Left lobe of liver (tissue), 2 donors: Measurements from ENCODE around the gene ECHDC1. TPM values are rescaled to one million over a fixed set of nuclear protein-coding genes. Genes with fewer than 3 reads are reported as not detected.
A peak's percentile ranks its signal among the peaks of the same experiment; 100 is the strongest.
"Not testable (repeated sequence)": the region's sequence is repeated elsewhere in the genome, so short reads cannot be mapped to it uniquely, and the experiment has no call there.

ENCODE experiments used
- ATAC-seq: fragments of 200-7000 bp; cut with Tn5 transposase; one replicate; pipeline ENCODE4 v1.9.1; 2020; ENCODE audit warnings: mild to moderate bottlenecking, moderate library complexity
- DNase-seq: peaks from one replicate; pipeline ENCODE4 v3.0.0-alpha.2; 2020; ENCODE audit warnings: low spot score
- total RNA-seq: library from RNA; stranded (reverse); gene quantifications from one replicate; pipeline ENCODE4 v1.2.1, GENCODE V29; 2021
- donor health status: DM: no; HTN: no; CAD: no; lungs with moderate emphysema.
- donor health status: DM: no; HTN: yes; CAD: no.

The ECHDC1 gene
- total RNA-seq, 1 donor from 2014 or later: 36.6 TPM

- DNase-seq: no peak
- peak; percentile 12 for ATAC-seq
These were observed 625 bp upstream of the ECHDC1 start for GRCh38 chr6:127343809-127344659.

- DNase-seq (no peak), ATAC-seq (peak; percentile 61)
These were observed 988 bp downstream of the ECHDC1 start for GRCh38 chr6:127342296-127342945.

GRCh38 chr6:127341471-127342202 lies 1.8 kb downstream of the ECHDC1 start:
- no peak for ATAC-seq
- DNase-seq: no peak

- ATAC-seq: no peak
These were observed 3.2 kb downstream of the ECHDC1 start for GRCh38 chr6:127340171-127340570.

GRCh38 chr6:127338936-127339335 lies 4.5 kb downstream of the ECHDC1 start:
- ATAC-seq (no peak), DNase-seq (no peak)

More at GRCh38 chr6:127340171-127340570, 3.2 kb downstream of the ECHDC1 start:
- DNase-seq: no peak

- DNase-seq: no peak
- no peak for ATAC-seq
These were observed 10.9 kb downstream of the ECHDC1 start for GRCh38 chr6:127332383-127332961.

- DNase-seq, ATAC-seq: not testable (repeated sequence)
These were observed 12.2 kb downstream of the ECHDC1 start for GRCh38 chr6:127331256-127331655.

GRCh38 chr6:127328043-127328609 lies 15.3 kb downstream of the ECHDC1 start:
- ATAC-seq: no peak
- DNase-seq: no peak

- ATAC-seq (no peak), DNase-seq (no peak)
These were observed 23.7 kb downstream of the ECHDC1 start for GRCh38 chr6:127319686-127320085.

- no peak for DNase-seq
- peak; percentile 92 for ATAC-seq
These were observed 25.9 kb downstream of the ECHDC1 start for GRCh38 chr6:127317388-127318128.

- DNase-seq: no peak
- ATAC-seq: no peak
These were observed 37.7 kb downstream of the ECHDC1 start for GRCh38 chr6:127305741-127306140.

- peak; percentile 49 for ATAC-seq
- DNase-seq: no peak
These were observed 39.5 kb downstream of the ECHDC1 start for GRCh38 chr6:127303917-127304316.

GRCh38 chr6:127302728-127303660 lies 40.4 kb downstream of the ECHDC1 start:
- DNase-seq: no peak
- ATAC-seq: peak; percentile 80

- DNase-seq: no peak
These were observed 42.2 kb downstream of the ECHDC1 start for GRCh38 chr6:127301199-127301700.

GRCh38 chr6:127300411-127300810 lies 43.0 kb downstream of the ECHDC1 start:
- no peak for ATAC-seq
- DNase-seq: no peak

More at GRCh38 chr6:127301199-127301700, 42.2 kb downstream of the ECHDC1 start:
- peak; percentile 36 for ATAC-seq

GRCh38 chr6:127299522-127300240 lies 43.7 kb downstream of the ECHDC1 start:
- ATAC-seq (no peak), DNase-seq (no peak)

GRCh38 chr6:127298475-127298874 lies 44.9 kb downstream of the ECHDC1 start:
- DNase-seq (no peak), ATAC-seq (no peak)

- ATAC-seq (no peak), DNase-seq (no peak)
These were observed 45.8 kb downstream of the ECHDC1 start for GRCh38 chr6:127297502-127298070.
